IgD-negative memory B cell (primary cell): ENCODE measurements around the gene TEPSIN. TPM values are rescaled to one million over a fixed set of nuclear protein-coding genes. Genes with fewer than 3 reads are reported as not detected.

Experiments used
- H3K27ac Mint-ChIP-seq, 3 donors: one replicate each; pipeline ENCODE4 v1.8.0; 2020 to 2022; ENCODE audit warnings: mild to moderate bottlenecking in 3 of 3, mixed read lengths in 3 of 3, moderate library complexity in 1 of 3
- H3K27me3 Mint-ChIP-seq: one replicate; pipeline ENCODE4 v1.8.0; 2021; ENCODE audit warnings: mixed read lengths
- H3K36me3 Mint-ChIP-seq: one replicate; pipeline ENCODE4 v1.8.0; 2020; ENCODE audit warnings: mild to moderate bottlenecking, mixed read lengths
- H3K4me1 Mint-ChIP-seq, 3 donors: one replicate each; pipeline ENCODE4 v1.8.0; 2020 to 2022; ENCODE audit warnings: mixed read lengths in 3 of 3, mild to moderate bottlenecking in 1 of 3
- H3K4me3 Mint-ChIP-seq, 4 donors: one replicate each; pipeline ENCODE4 v1.8.0; 2020 to 2022; ENCODE audit warnings: mild to moderate bottlenecking in 4 of 4, mixed read lengths in 4 of 4, moderate library complexity in 3 of 4
- H3K9me3 Mint-ChIP-seq, 3 donors: one replicate each; pipeline ENCODE4 v1.8.0; 2020 to 2021; ENCODE audit warnings: mixed read lengths in 3 of 3, mild to moderate bottlenecking in 1 of 3
- polyA plus RNA-seq: library from polyadenylated mRNA; unstranded; fragments of 300-500 nt; fragmentation: Illumina TruSeq; gene quantifications from one replicate; pipeline ENCODE4 v1.2.3, GENCODE V29; 2021

The TEPSIN gene
- 15.3 TPM for polyA plus RNA-seq

GRCh38 chr17:81238815-81239713 lies at the start of gene TEPSIN, which contains the start of gene NDUFAF8:
TSS of gene TEPSIN (minus strand) at chr17:81239055. CDS start at chr17:81239033, 22 bp downstream.
TSS of gene NDUFAF8 (plus strand) at chr17:81239318. CDS start at chr17:81239364, 46 bp downstream.
- no peaks in the 10 kb centered on the region for H3K9me3 Mint-ChIP-seq
- H3K4me1 Mint-ChIP-seq = peaks cover 21 to 26% (median 22%) of the 10 kb centered on the region in 3 donors
- H3K27me3 Mint-ChIP-seq = no peaks in the 10 kb centered on the region
- peak within 1 kb of the TSS; percentile 88 to 94 (median 92) for H3K27ac Mint-ChIP-seq
- H3K36me3 Mint-ChIP-seq = peaks cover 3% of the 10 kb centered on the region
- H3K4me3 Mint-ChIP-seq = peak within 1 kb of the TSS; percentile 92 to 97 (median 96)

- Mint-ChIP-seq H3K27me3 (no peaks in the 10 kb centered on the region), H3K9me3 (no peaks in the 10 kb centered on the region), H3K27ac (peak overlapping the region; percentile 62 to 67 (median 65)), H3K4me3 (peak overlapping the region in 2 of 4 donors; percentile 9 to 66), H3K36me3 (no peaks in the 10 kb centered on the region), H3K4me1 (peaks cover 4 to 25% (median 21%) of the 10 kb centered on the region in 3 donors)
Measured at GRCh38 chr17:81287741-81288430, 49.0 kb upstream of the TEPSIN start.

- H3K27me3 Mint-ChIP-seq = no peaks in the 10 kb centered on the region
- H3K4me3 Mint-ChIP-seq = peak overlapping the region in 3 of 4 donors; percentile 61 to 78 (median 66)
- H3K36me3 Mint-ChIP-seq = no peaks in the 10 kb centered on the region
- no peaks in the 10 kb centered on the region for H3K9me3 Mint-ChIP-seq
- peak overlapping the region in 1 of 3 donors; percentile 62 for H3K27ac Mint-ChIP-seq
- H3K4me1 Mint-ChIP-seq = peaks cover 4 to 25% (median 19%) of the 10 kb centered on the region in 3 donors
Measured at GRCh38 chr17:81287152-81287551, 48.3 kb upstream of the TEPSIN start.

- peaks cover 4 to 23% (median 16%) of the 10 kb centered on the region in 3 donors for H3K4me1 Mint-ChIP-seq
Measured at GRCh38 chr17:81286491-81287145, 47.8 kb upstream of the TEPSIN start.

GRCh38 chr17:81285894-81286293 lies 47.0 kb upstream of the TEPSIN start:
- Mint-ChIP-seq H3K27me3 (no peaks in the 10 kb centered on the region), H3K4me3 (peak overlapping the region; percentile 84 to 96 (median 90)), H3K9me3 (no peaks in the 10 kb centered on the region), H3K27ac (peak overlapping the region; percentile 39 to 90 (median 49)), H3K4me1 (peaks cover 4 to 19% (median 14%) of the 10 kb centered on the region in 3 donors), H3K36me3 (no peaks in the 10 kb centered on the region)

More at GRCh38 chr17:81286491-81287145, 47.8 kb upstream of the TEPSIN start:
- H3K9me3 Mint-ChIP-seq = no peaks in the 10 kb centered on the region
- H3K36me3 Mint-ChIP-seq = no peaks in the 10 kb centered on the region
- H3K27ac Mint-ChIP-seq = peak overlapping the region in 2 of 3 donors; percentile 80 to 90
- peak overlapping the region; percentile 25 to 94 (median 77) for H3K4me3 Mint-ChIP-seq
- H3K27me3 Mint-ChIP-seq = no peaks in the 10 kb centered on the region

GRCh38 chr17:81285179-81285878 lies 46.5 kb upstream of the TEPSIN start:
- H3K4me3 Mint-ChIP-seq = peak overlapping the region; percentile 84 to 96 (median 90)
- peak overlapping the region; percentile 49 to 86 (median 84) for H3K27ac Mint-ChIP-seq
- no peaks in the 10 kb centered on the region for H3K9me3 Mint-ChIP-seq
- H3K4me1 Mint-ChIP-seq = peaks cover 4 to 19% (median 14%) of the 10 kb centered on the region in 3 donors
- H3K27me3 Mint-ChIP-seq = no peaks in the 10 kb centered on the region
- H3K36me3 Mint-ChIP-seq = peaks cover under 1% of the 10 kb centered on the region

- peaks cover 4 to 15% (median 13%) of the 10 kb centered on the region in 3 donors for H3K4me1 Mint-ChIP-seq
- H3K27me3 Mint-ChIP-seq = no peaks in the 10 kb centered on the region
- H3K9me3 Mint-ChIP-seq = no peaks in the 10 kb centered on the region
- H3K36me3 Mint-ChIP-seq = peaks cover 4% of the 10 kb centered on the region
- H3K27ac Mint-ChIP-seq = no peak overlapping the region
- no peak overlapping the region for H3K4me3 Mint-ChIP-seq
Measured at GRCh38 chr17:81282876-81283275, 44.0 kb upstream of the TEPSIN start.

- Mint-ChIP-seq H3K27me3 (no peaks in the 10 kb centered on the region), H3K27ac (no peak overlapping the region), H3K36me3 (peaks cover 4% of the 10 kb centered on the region), H3K4me1 (peaks cover 4 to 15% (median 11%) of the 10 kb centered on the region in 3 donors), H3K9me3 (no peaks in the 10 kb centered on the region), H3K4me3 (no peak overlapping the region)
Measured at GRCh38 chr17:81282141-81282540, 43.3 kb upstream of the TEPSIN start.

- peaks cover 3 to 12% (median 9%) of the 10 kb centered on the region in 3 donors for H3K4me1 Mint-ChIP-seq
- no peaks in the 10 kb centered on the region for H3K9me3 Mint-ChIP-seq
- no peak overlapping the region for H3K27ac Mint-ChIP-seq
- no peaks in the 10 kb centered on the region for H3K27me3 Mint-ChIP-seq
- no peak overlapping the region for H3K4me3 Mint-ChIP-seq
- H3K36me3 Mint-ChIP-seq = peaks cover 4% of the 10 kb centered on the region
Measured at GRCh38 chr17:81280571-81280970, 41.7 kb upstream of the TEPSIN start.

GRCh38 chr17:81279278-81280275 lies 40.7 kb upstream of the TEPSIN start:
- Mint-ChIP-seq H3K4me1 (peaks cover 0 to 7% (median 3%) of the 10 kb centered on the region in 3 donors), H3K27me3 (no peaks in the 10 kb centered on the region), H3K9me3 (no peaks in the 10 kb centered on the region), H3K27ac (no peak overlapping the region), H3K36me3 (peaks cover 4% of the 10 kb centered on the region), H3K4me3 (no peak overlapping the region)

GRCh38 chr17:81278831-81279230 lies 40.0 kb upstream of the TEPSIN start:
- Mint-ChIP-seq H3K9me3 (no peaks in the 10 kb centered on the region), H3K4me3 (no peak overlapping the region), H3K27ac (no peak overlapping the region), H3K4me1 (peaks cover 0 to 4% (median 0%) of the 10 kb centered on the region in 3 donors), H3K36me3 (peaks cover 4% of the 10 kb centered on the region), H3K27me3 (no peaks in the 10 kb centered on the region)

GRCh38 chr17:81277946-81278693 lies 39.3 kb upstream of the TEPSIN start:
- Mint-ChIP-seq H3K36me3 (peaks cover 4% of the 10 kb centered on the region), H3K27ac (no peak overlapping the region), H3K9me3 (no peaks in the 10 kb centered on the region), H3K27me3 (no peaks in the 10 kb centered on the region), H3K4me3 (no peak overlapping the region), H3K4me1 (peaks cover 0 to 4% (median 0%) of the 10 kb centered on the region in 3 donors)
